NCI-H1092 treated with DMSO at 0.1 percent for 48 hours (cell line): ENCODE results near the gene GOT2.
A peak's percentile ranks its signal among the peaks of the same experiment; 100 is the strongest.
"Not testable (repeated sequence)": the region's sequence is repeated elsewhere in the genome, so short reads cannot be mapped to it uniquely, and the experiment has no call there.

Experiments
- DNase-seq: peaks from one replicate; lab custom pipeline; 2025; lab: John Stamatoyannopoulos, UW

Gene GOT2

GRCh38 chr16:58733671-58734458 lies at the start of gene GOT2:
Gene GOT2 (minus strand): TSS chr16:58734316. CDS start chr16:58734228, 88 bp downstream.
- DNase-seq: peak; percentile 87

- not testable (repeated sequence) for DNase-seq
These were observed 45.2 kb upstream of the GOT2 start for GRCh38 chr16:58779291-58779690.

GRCh38 chr16:58773870-58774269 lies 39.8 kb upstream of the GOT2 start:
- DNase-seq: no peak

GRCh38 chr16:58768145-58768544 lies 34.0 kb upstream of the GOT2 start:
- DNase-seq: no peak

GRCh38 chr16:58767581-58767980 lies 33.5 kb upstream of the GOT2 start:
- no peak for DNase-seq

- no peak for DNase-seq
These were observed 22.7 kb upstream of the GOT2 start for GRCh38 chr16:58756650-58757332.

- peak; percentile 79 for DNase-seq
These were observed 22.0 kb upstream of the GOT2 start for GRCh38 chr16:58755989-58756649.

- no peak for DNase-seq
These were observed 19.6 kb upstream of the GOT2 start for GRCh38 chr16:58753711-58754134.

- DNase-seq: no peak
These were observed 10.4 kb upstream of the GOT2 start for GRCh38 chr16:58744497-58744896.

GRCh38 chr16:58741976-58742375 lies 7.9 kb upstream of the GOT2 start:
- DNase-seq: no peak

- DNase-seq: no peak
These were observed 7.0 kb upstream of the GOT2 start for GRCh38 chr16:58741166-58741565.

- no peak for DNase-seq
These were observed 4.7 kb upstream of the GOT2 start for GRCh38 chr16:58738672-58739296.

- not testable (repeated sequence) for DNase-seq
These were observed 2.2 kb upstream of the GOT2 start for GRCh38 chr16:58736341-58736740.

GRCh38 chr16:58734459-58734787 lies 307 bp upstream of the GOT2 start:
- no peak for DNase-seq

- DNase-seq: no peak
These were observed 857 bp downstream of the GOT2 start for GRCh38 chr16:58733248-58733670.

- no peak for DNase-seq
These were observed 1.4 kb downstream of the GOT2 start for GRCh38 chr16:58732545-58733247.

GRCh38 chr16:58730724-58731370 lies 3.3 kb downstream of the GOT2 start:
- DNase-seq: no peak

GRCh38 chr16:58727796-58728568 lies 6.1 kb downstream of the GOT2 start:
- DNase-seq: no peak

- DNase-seq: no peak
These were observed 6.9 kb downstream of the GOT2 start for GRCh38 chr16:58727028-58727781.

GRCh38 chr16:58723109-58723508 lies 11.0 kb downstream of the GOT2 start:
- no peak for DNase-seq
